ENCODE measurements around the gene LCORL. TPM values are rescaled to one million over a fixed set of nuclear protein-coding genes. Genes with fewer than 3 reads are reported as not detected.
"Not testable (repeated sequence)": the region's sequence is repeated elsewhere in the genome, so short reads cannot be mapped to it uniquely, and the experiment has no call there.

Gene LCORL
- total RNA-seq, 1 experiment from 2014 or later, result 18.1 TPM

- Histone ChIP-seq H3K36me3 (no peaks in the 10 kb centered on the region), H3K27me3 (no peaks in the 10 kb centered on the region), H3K9me3 (replicated peaks) (no peaks in the 10 kb centered on the region), H3K4me1 (no peaks in the 10 kb centered on the region), H3K27ac (no peak overlapping the region), H3K4me3 (no peak overlapping the region)
- DNase-seq, result no peak
Measured at GRCh38 chr4:17875402-17876070, 146.0 kb downstream of the LCORL start.

GRCh38 chr4:17869327-17869726, 152.2 kb downstream of the LCORL start:
- no peak for DNase-seq
- Histone ChIP-seq H3K27ac (no peak overlapping the region), H3K4me3 (no peak overlapping the region), H3K9me3 (replicated peaks) (no peaks in the 10 kb centered on the region), H3K36me3 (peaks cover 3% of the 10 kb centered on the region; the same call in 1 of the 2 replicates), H3K4me1 (no peaks in the 10 kb centered on the region), H3K27me3 (no peaks in the 10 kb centered on the region)

GRCh38 chr4:17867276-17867675, 154.3 kb downstream of the LCORL start:
- no peak overlapping the region for H3K4me3 ChIP-seq
- H3K27ac ChIP-seq, result no peak overlapping the region

GRCh38 chr4:17866810-17867209, 154.7 kb downstream of the LCORL start:
- no peak overlapping the region for H3K4me3 ChIP-seq
- H3K27ac ChIP-seq, result no peak overlapping the region
- H3K9me3 ChIP-seq (replicated peaks), result no peaks in the 10 kb centered on the region
- H3K27me3 ChIP-seq, result no peaks in the 10 kb centered on the region
- H3K4me1 ChIP-seq, result no peaks in the 10 kb centered on the region
- H3K36me3 ChIP-seq, result peaks cover 3% of the 10 kb centered on the region; the same call in 1 of the 2 replicates
- DNase-seq, result no peak

More at GRCh38 chr4:17867276-17867675, 154.3 kb downstream of the LCORL start:
- H3K4me1 ChIP-seq, result no peaks in the 10 kb centered on the region
- no peak for DNase-seq
- H3K9me3 ChIP-seq (replicated peaks), result no peaks in the 10 kb centered on the region
- no peaks in the 10 kb centered on the region for H3K27me3 ChIP-seq
- H3K36me3 ChIP-seq, result peaks cover 3% of the 10 kb centered on the region; the same call in 1 of the 2 replicates

GRCh38 chr4:17865866-17866363, 155.6 kb downstream of the LCORL start:
- Histone ChIP-seq H3K4me3 (no peak overlapping the region), H3K27me3 (no peaks in the 10 kb centered on the region), H3K36me3 (peaks cover 3% of the 10 kb centered on the region; the same call in 1 of the 2 replicates), H3K27ac (no peak overlapping the region), H3K9me3 (replicated peaks) (no peaks in the 10 kb centered on the region), H3K4me1 (no peaks in the 10 kb centered on the region)
- no peak for DNase-seq

GRCh38 chr4:17861906-17862305, 159.6 kb downstream of the LCORL start:
- DNase-seq; H3K36me3 ChIP-seq; H3K9me3 ChIP-seq (replicated peaks); H3K4me1 ChIP-seq; H3K27me3 ChIP-seq; H3K27ac ChIP-seq; H3K4me3 ChIP-seq: not testable (repeated sequence)

- H3K4me1 ChIP-seq, result no peaks in the 10 kb centered on the region
- H3K36me3 ChIP-seq, result peaks cover 3% of the 10 kb centered on the region; the same call in 1 of the 2 replicates
- H3K27me3 ChIP-seq, result no peaks in the 10 kb centered on the region
- H3K4me3 ChIP-seq, result no peak overlapping the region
- H3K9me3 ChIP-seq (replicated peaks), result no peaks in the 10 kb centered on the region
- no peak for DNase-seq
- no peak overlapping the region for H3K27ac ChIP-seq
Measured at GRCh38 chr4:17859793-17860406, 161.7 kb downstream of the LCORL start.

- no peak for DNase-seq
- Histone ChIP-seq H3K4me3 (no peak overlapping the region), H3K36me3 (0 out of 2 replicates have a peak, but pooled peaks cover 2% of the 10 kb centered on the region), H3K4me1 (no peaks in the 10 kb centered on the region), H3K9me3 (replicated peaks) (peaks cover 3% of the 10 kb centered on the region), H3K27ac (no peak overlapping the region), H3K27me3 (no peaks in the 10 kb centered on the region)
Measured at GRCh38 chr4:17854036-17854435, 167.5 kb downstream of the LCORL start.

GRCh38 chr4:17851959-17852358, 169.6 kb downstream of the LCORL start:
- no peak for DNase-seq
- no peaks in the 10 kb centered on the region for H3K27me3 ChIP-seq
- H3K4me1 ChIP-seq, result no peaks in the 10 kb centered on the region
- peaks cover 16% of the 10 kb centered on the region for H3K36me3 ChIP-seq
- H3K27ac ChIP-seq, result no peak overlapping the region
- no peak overlapping the region for H3K4me3 ChIP-seq
- H3K9me3 ChIP-seq (replicated peaks), result peaks cover 12% of the 10 kb centered on the region

- Histone ChIP-seq H3K36me3 (peaks cover 33% of the 10 kb centered on the region), H3K9me3 (replicated peaks) (peaks cover 12% of the 10 kb centered on the region)
- H3K27me3 ChIP-seq, H3K4me1 ChIP-seq, H3K4me3 ChIP-seq, H3K27ac ChIP-seq, DNase-seq: not testable (repeated sequence)
Measured at GRCh38 chr4:17850295-17850694, 171.3 kb downstream of the LCORL start.

- Histone ChIP-seq H3K4me1 (no peaks in the 10 kb centered on the region), H3K27me3 (no peaks in the 10 kb centered on the region), H3K36me3 (peaks cover 71% of the 10 kb centered on the region), H3K4me3 (no peak overlapping the region), H3K9me3 (replicated peaks) (peaks cover 12% of the 10 kb centered on the region; the same call in 1 of the 2 replicates), H3K27ac (no peak overlapping the region)
- no peak for DNase-seq
Measured at GRCh38 chr4:17846266-17846665, 175.3 kb downstream of the LCORL start.

GRCh38 chr4:17823871-17824669, 197.5 kb downstream of the LCORL start:
- no peaks in the 10 kb centered on the region for H3K4me1 ChIP-seq
- H3K36me3 ChIP-seq, result peaks cover 91% of the 10 kb centered on the region
- DNase-seq, result no peak
- no peak overlapping the region for H3K27ac ChIP-seq
- H3K4me3 ChIP-seq, result no peak overlapping the region
- H3K9me3 ChIP-seq (replicated peaks), result no peaks in the 10 kb centered on the region
- no peaks in the 10 kb centered on the region for H3K27me3 ChIP-seq

- peaks cover 85% of the 10 kb centered on the region for H3K36me3 ChIP-seq
- peaks cover 3% of the 10 kb centered on the region; the same call in 1 of the 2 replicates for H3K4me1 ChIP-seq
- no peak overlapping the region for H3K4me3 ChIP-seq
- H3K9me3 ChIP-seq (replicated peaks), result no peaks in the 10 kb centered on the region
- DNase-seq, result peak in 1 of 2 experiments; percentile 33
- H3K27ac ChIP-seq, result no peak overlapping the region
- H3K27me3 ChIP-seq, result no peaks in the 10 kb centered on the region
Measured at GRCh38 chr4:17817027-17817426, 204.5 kb downstream of the LCORL start.

- Histone ChIP-seq H3K9me3 (replicated peaks) (no peaks in the 10 kb centered on the region), H3K4me3 (no peak overlapping the region), H3K36me3 (peaks cover 85% of the 10 kb centered on the region), H3K4me1 (peaks cover 3% of the 10 kb centered on the region; the same call in 1 of the 2 replicates), H3K27me3 (no peaks in the 10 kb centered on the region), H3K27ac (no peak overlapping the region)
- DNase-seq, result no peak
Measured at GRCh38 chr4:17816142-17816541, 205.4 kb downstream of the LCORL start.

GRCh38 chr4:17814140-17814539, 207.4 kb downstream of the LCORL start:
- Histone ChIP-seq H3K4me1 (peaks cover 3% of the 10 kb centered on the region; the same call in 1 of the 2 replicates), H3K27me3 (no peaks in the 10 kb centered on the region), H3K4me3 (no peak overlapping the region), H3K27ac (no peak overlapping the region), H3K36me3 (peaks cover 66% of the 10 kb centered on the region), H3K9me3 (replicated peaks) (no peaks in the 10 kb centered on the region)
- no peak for DNase-seq

Data from SJCRH30 (cell line).